Activated naive CD8-positive, alpha-beta T cell (primary cell): ENCODE measurements around the gene NUFIP1.

ENCODE experiments used
- H3K27ac Mint-ChIP-seq: one replicate; pipeline ENCODE4 v1.8.0; 2021; ENCODE audit warnings: mixed read lengths
- H3K27me3 Mint-ChIP-seq: one replicate; pipeline ENCODE4 v1.8.0; 2021; ENCODE audit warnings: mixed read lengths
- H3K36me3 Mint-ChIP-seq: one replicate; pipeline ENCODE4 v1.8.0; 2021; ENCODE audit warnings: mixed read lengths
- H3K4me1 Mint-ChIP-seq: one replicate; pipeline ENCODE4 v1.8.0; 2021; ENCODE audit warnings: low read depth, mixed read lengths
- H3K4me3 Mint-ChIP-seq: one replicate; pipeline ENCODE4 v1.8.0; 2021; ENCODE audit warnings: mild to moderate bottlenecking, mixed read lengths
- H3K9me3 Mint-ChIP-seq: one replicate; pipeline ENCODE4 v1.8.0; 2021; ENCODE audit warnings: low read depth, mixed read lengths

Gene NUFIP1

DNA sequence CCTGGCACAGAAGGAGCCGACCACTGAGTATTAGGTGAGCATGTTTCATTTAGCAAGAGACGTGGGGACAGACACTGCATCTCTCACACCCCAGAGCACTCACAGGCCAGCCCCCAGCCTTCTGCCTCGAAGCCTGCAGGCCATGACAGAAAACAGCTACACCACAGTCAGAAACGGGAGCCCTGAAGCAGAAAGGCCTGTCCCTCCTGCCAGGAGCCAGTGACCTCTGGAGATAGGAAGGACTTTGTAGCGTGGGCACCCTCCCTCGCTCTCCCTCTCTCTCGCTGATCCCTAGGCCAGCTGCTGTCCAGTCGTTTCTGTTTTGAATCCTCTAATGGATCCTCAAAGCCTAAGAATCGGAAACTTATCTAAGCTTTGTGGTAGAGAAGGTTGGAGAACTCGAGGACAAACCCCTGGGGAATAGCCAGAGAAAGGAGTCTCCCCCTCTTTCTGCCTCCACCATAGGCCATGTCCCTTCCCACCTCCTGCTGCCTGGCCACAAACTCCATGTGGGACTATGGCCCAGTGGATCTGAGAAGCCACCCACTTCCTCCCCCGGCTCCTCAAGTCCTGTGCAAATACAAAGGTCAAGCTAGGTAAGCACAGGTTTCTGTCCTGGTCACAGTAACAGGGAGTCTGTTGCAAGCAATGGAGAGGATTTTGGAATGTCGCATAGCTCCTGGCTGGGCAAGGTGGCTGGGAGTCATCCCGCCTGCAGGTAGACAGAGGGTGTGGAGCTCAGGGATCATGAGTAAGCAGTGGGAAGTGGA, 95.1 kb downstream of the NUFIP1 start:
- no peaks in the 10 kb centered on the region for H3K27me3 Mint-ChIP-seq
- no peak overlapping the region for H3K27ac Mint-ChIP-seq
- H3K4me3 Mint-ChIP-seq, result no peak overlapping the region
- no peaks in the 10 kb centered on the region for H3K9me3 Mint-ChIP-seq
- no peaks in the 10 kb centered on the region for H3K4me1 Mint-ChIP-seq
- H3K36me3 Mint-ChIP-seq, result no peaks in the 10 kb centered on the region
